H1 (cell line): ENCODE measurements around the gene FOSL2.

Experiments
- CHD2 ChIP-seq: IDR thresholded peaks from 2 replicates; pipeline ENCODE4 v1.6.1; 2012; ENCODE audit warnings: low read length, improper control_type of control experiment
- CTCF ChIP-seq, 3 experiments: IDR thresholded peaks; 1 replicate in 2 of 3; 2 replicates in 1 of 3; pipeline versions ENCODE4 v1.5.1 to v1.6.1; 2011; ENCODE audit warnings: low read length in 3 of 3, mild to moderate bottlenecking in 3 of 3, inconsistent platforms in 2 of 3, low read depth in 1 of 3, moderate library complexity in 1 of 3; ENCODE audit not compliant: insufficient read depth in 1 of 3; ENCODE audit errors: control extremely low read depth in 1 of 3
- EP300 ChIP-seq, 2 experiments: IDR thresholded peaks; 1 replicate in 1 of 2; 2 replicates in 1 of 2; pipeline ENCODE4 v1.6.1; 2011 to 2012; ENCODE audit warnings: low read depth in 2 of 2, low read length in 2 of 2, mild to moderate bottlenecking in 2 of 2, borderline replicate concordance in 1 of 2, inconsistent platforms in 1 of 2, moderate library complexity in 1 of 2
- EZH2 ChIP-seq: fragments of 200-600 bp; sonication (generic); IDR thresholded peaks from 2 replicates; pipeline ENCODE4 v1.7.1; 2012; ENCODE audit warnings: low read depth, mild to moderate bottlenecking, moderate library complexity, low read length, inconsistent platforms; ENCODE audit not compliant: severe bottlenecking
- HDAC2 ChIP-seq, 2 experiments: fragments of 300-600 bp in 1 of 2; sonication (generic) in 1 of 2; IDR thresholded peaks; 2 replicates each; pipeline ENCODE4 v1.6.1; 2011 to 2012; ENCODE audit warnings: low read depth in 2 of 2, low read length in 2 of 2, mild to moderate bottlenecking in 2 of 2, moderate library complexity in 2 of 2, borderline replicate concordance in 1 of 2, inconsistent platforms in 1 of 2
- HDAC6 ChIP-seq: IDR thresholded peaks from one replicate; pipeline ENCODE4 v1.7.1; 2012; ENCODE audit warnings: low read depth, mild to moderate bottlenecking, inconsistent platforms, low read length, moderate library complexity
- POLR2A ChIP-seq, 2 experiments: IDR thresholded peaks; 1 replicate in 1 of 2; 2 replicates in 1 of 2; pipeline ENCODE4 v1.6.1; 2011; ENCODE audit warnings: low read depth in 2 of 2, low read length in 2 of 2, mild to moderate bottlenecking in 2 of 2; ENCODE audit errors: control extremely low read depth in 1 of 2
- POLR2AphosphoS5 ChIP-seq: IDR thresholded peaks from 2 replicates; pipeline ENCODE4 v1.6.1; 2011; ENCODE audit warnings: low read depth, low read length
- SIX5 ChIP-seq: IDR thresholded peaks from 2 replicates; pipeline ENCODE4 v1.6.1; 2011; ENCODE audit warnings: mild to moderate bottlenecking, low read depth, low read length
- SP1 ChIP-seq: IDR thresholded peaks from 2 replicates; pipeline ENCODE4 v1.6.1; 2011; ENCODE audit warnings: low read depth, low read length
- SUZ12 ChIP-seq: fragments of 200-600 bp; sonication (generic); IDR thresholded peaks from 2 replicates; pipeline ENCODE4 v1.6.1; 2012; ENCODE audit warnings: mild to moderate bottlenecking, inconsistent platforms, low read length, moderate library complexity, mixed read lengths
- YY1 ChIP-seq: IDR thresholded peaks from 2 replicates; pipeline ENCODE4 v1.6.1; 2011; ENCODE audit warnings: low read depth, mild to moderate bottlenecking, low read length
- ZNF274 ChIP-seq: IDR thresholded peaks from 2 replicates; pipeline ENCODE4 v1.7.0; 2012; ENCODE audit warnings: low read length, borderline replicate concordance; ENCODE audit errors: extremely low read depth

- TF ChIP-seq SIX5 (no peak), CTCF (IDR thresholded peaks at IDR 0.05; ENCODE audit: control extremely low read depth in 1 of 3, insufficient read depth in 1 of 3, low read depth in 1 of 3, low read length in 3 of 3) (no peak), SP1 (no peak), CHD2 (no peak), POLR2A (IDR thresholded peaks at IDR 0.05; ENCODE audit: control extremely low read depth in 1 of 2, low read depth in 2 of 2, low read length in 2 of 2) (no peak), YY1 (no peak), HDAC6 (no peak), EP300 (IDR thresholded peaks at IDR 0.05; ENCODE audit: borderline replicate concordance in 1 of 2, low read depth in 2 of 2, low read length in 2 of 2) (no peak), SUZ12 (no peak), HDAC2 (IDR thresholded peaks at IDR 0.05; ENCODE audit: borderline replicate concordance in 1 of 2, low read depth in 2 of 2, low read length in 2 of 2) (no peak), ZNF274 (no peak), POLR2AphosphoS5 (no peak), EZH2 (no peak)
These were observed 68.4 kb downstream of the FOSL2 start for GRCh38 chr2:28461056-28461455.
